AG04450 (cell line): Measurements from ENCODE around the gene PTGR3. TPM values are rescaled to one million over a fixed set of nuclear protein-coding genes. Genes with fewer than 3 reads are reported as not detected.

ENCODE experiments used
- CTCF ChIA-PET: fragments of 300-600, 350-600 bp; formaldehyde crosslinking; extraction: SDS; loops from one replicate; lab custom pipeline; 2022; ENCODE audit warnings: antibody characterized with exemption, inconsistent platforms; lab: Charles Lee
- POLR2A ChIA-PET: fragments of 350-600 bp; formaldehyde crosslinking; extraction: SDS; loops from one replicate; lab custom pipeline; 2021; ENCODE audit warnings: antibody characterized with exemption, inconsistent platforms; lab: Yijun Ruan, JAX
- DNase-seq: peaks from one replicate; pipeline ENCODE4 v3.0.0-alpha.2; 2011; ENCODE audit warnings: low read depth, low spot score
- H3K27ac ChIP-seq: one replicate; pipeline ENCODE4 v1.5.1; 2012; ENCODE audit warnings: low read depth, low read length, control low read depth
- H3K27me3 ChIP-seq: one replicate; pipeline ENCODE4 v1.6.0; 2012; ENCODE audit warnings: low read length; ENCODE audit not compliant: control insufficient read depth, insufficient read depth
- H3K4me3 ChIP-seq: 2 replicates; pipeline ENCODE4 v1.5.1; 2011; ENCODE audit warnings: mild to moderate bottlenecking, low read depth, low read length, control low read depth
- H3K9me3 ChIP-seq: 2 replicates; pipeline ENCODE4 v1.5.1; 2012; ENCODE audit warnings: low read length; ENCODE audit not compliant: control insufficient read depth, insufficient read depth
- CTCF ChIP-seq: IDR thresholded peaks from 2 replicates; pipeline ENCODE4 v1.5.1; 2011; ENCODE audit warnings: low read depth, low read length, control low read depth, inconsistent platforms
- polyA plus RNA-seq: library from polyadenylated mRNA; depleted of rRNA; stranded (reverse); fragments of >200 nt; gene quantifications from 2 replicates; pipeline ENCODE4 v1.2.3, GENCODE V29; 2011

PTGR3 gene
- polyA plus RNA-seq, 1 experiment, result 30.9 TPM

GRCh38 chr18:75214332-75214690 lies 5.4 kb upstream of the PTGR3 start:
- ChIA-PET POLR2A (no interaction called here), CTCF (no interaction called here)
- H3K4me3 ChIP-seq, result no peak overlapping the region
- H3K9me3 ChIP-seq, result no peaks in the 10 kb centered on the region
- H3K27ac ChIP-seq, result no peak overlapping the region
- DNase-seq, result no peak
- TF ChIP-seq CTCF, result no peak
- no peaks in the 10 kb centered on the region for H3K27me3 ChIP-seq

- no peak overlapping the region for H3K4me3 ChIP-seq
- ChIA-PET POLR2A (no interaction called here), CTCF (no interaction called here)
- no peaks in the 10 kb centered on the region for H3K27me3 ChIP-seq
- DNase-seq, result no peak
- no peaks in the 10 kb centered on the region for H3K9me3 ChIP-seq
- TF ChIP-seq CTCF, result no peak
- no peak overlapping the region for H3K27ac ChIP-seq
Observed at GRCh38 chr18:75213611-75214331, 4.8 kb upstream of the PTGR3 start.

GRCh38 chr18:75212751-75213090 lies 3.8 kb upstream of the PTGR3 start:
- Histone ChIP-seq H3K27me3 (no peaks in the 10 kb centered on the region), H3K4me3 (peak overlapping the region; percentile 68), H3K9me3 (no peaks in the 10 kb centered on the region; the same call in 1 of the 2 replicates), H3K27ac (no peak overlapping the region)
- ChIA-PET CTCF (interaction anchor here (0.6 to 0.8 kb wide), 2 partner anchors 161 to 1043 kb away, joined by 3 to 4 read pairs; no protein-coding TSS in a partner anchor), POLR2A (interaction anchor here (0.7 kb wide), 1 partner anchor 13 kb away, joined by 4 read pairs; no protein-coding TSS in a partner anchor)
- TF ChIP-seq CTCF, result no peak
- DNase-seq, result no peak

- CTCF ChIA-PET, result interaction anchor here (0.6 to 0.8 kb wide), 2 partner anchors 162 to 1044 kb away, joined by 3 to 4 read pairs; no protein-coding TSS in a partner anchor
- H3K27ac ChIP-seq, result no peak overlapping the region
- DNase-seq, result no peak
- POLR2A ChIA-PET, result interaction anchor here (0.7 kb wide), 1 partner anchor 14 kb away, joined by 4 read pairs; no protein-coding TSS in a partner anchor
- no peaks in the 10 kb centered on the region; the same call in 1 of the 2 replicates for H3K9me3 ChIP-seq
- peak overlapping the region; percentile 68 for H3K4me3 ChIP-seq
- H3K27me3 ChIP-seq, result no peaks in the 10 kb centered on the region
- no peak for TF ChIP-seq CTCF
Observed at GRCh38 chr18:75211953-75212750, 3.2 kb upstream of the PTGR3 start.

GRCh38 chr18:75211626-75211952 lies 2.6 kb upstream of the PTGR3 start:
- no peaks in the 10 kb centered on the region for H3K27me3 ChIP-seq
- peak overlapping the region; percentile 68 for H3K4me3 ChIP-seq
- no peak for DNase-seq
- no peaks in the 10 kb centered on the region; the same call in 1 of the 2 replicates for H3K9me3 ChIP-seq
- ChIA-PET POLR2A (no interaction called here), CTCF (no interaction called here)
- TF ChIP-seq CTCF, result no peak
- no peak overlapping the region for H3K27ac ChIP-seq
